ENCODE results near the gene SLC25A6. TPM values are rescaled to one million over a fixed set of nuclear protein-coding genes. Genes with fewer than 3 reads are reported as not detected.

SLC25A6 gene
- polyA plus RNA-seq, 2 of the 4 experiments (the other 2 are of a cell fraction): 291 to 448 TPM

GRCh38 chrX:1392376-1393068 is 609 bp upstream of the SLC25A6 start (continued):
- TF ChIP-seq, protein P1, sequence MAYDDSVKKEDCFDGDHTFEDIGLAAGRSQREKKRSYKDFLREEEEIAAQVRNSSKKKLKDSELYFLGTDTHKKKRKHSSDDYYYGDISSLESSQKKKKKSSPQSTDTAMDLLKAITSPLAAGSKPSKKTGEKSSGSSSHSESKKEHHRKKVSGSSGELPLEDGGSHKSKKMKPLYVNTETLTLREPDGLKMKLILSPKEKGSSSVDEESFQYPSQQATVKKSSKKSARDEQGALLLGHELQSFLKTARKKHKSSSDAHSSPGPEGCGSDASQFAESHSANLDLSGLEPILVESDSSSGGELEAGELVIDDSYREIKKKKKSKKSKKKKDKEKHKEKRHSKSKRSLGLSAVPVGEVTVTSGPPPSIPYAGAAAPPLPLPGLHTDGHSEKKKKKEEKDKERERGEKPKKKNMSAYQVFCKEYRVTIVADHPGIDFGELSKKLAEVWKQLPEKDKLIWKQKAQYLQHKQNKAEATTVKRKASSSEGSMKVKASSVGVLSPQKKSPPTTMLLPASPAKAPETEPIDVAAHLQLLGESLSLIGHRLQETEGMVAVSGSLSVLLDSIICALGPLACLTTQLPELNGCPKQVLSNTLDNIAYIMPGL (CRISPR knock-in tag; IDR thresholded peaks at IDR 0.05; ENCODE audit: borderline replicate concordance): peak; percentile 79; the same call in 1 of the 2 replicates
- TF ChIP-seq SREBF2 (IDR thresholded peaks at IDR 0.05): no peak
- no peak for TF ChIP-seq CHD2 (IDR thresholded peaks at IDR 0.05; ENCODE audit: low read length, partially characterized antibody)
- TF ChIP-seq MAX (IDR thresholded peaks at IDR 0.05): peak; percentile 92
- TF ChIP-seq HOXA7 (CRISPR knock-in tag; IDR thresholded peaks at IDR 0.05): no peak
- peak; percentile 67; the same call in 1 of the 2 replicates for TF ChIP-seq HEYL (CRISPR knock-in tag; IDR thresholded peaks at IDR 0.05)
- no peak for TF ChIP-seq POLR2AphosphoS2 (conservative IDR thresholded peaks at IDR 0.05; ENCODE audit: low read length)
- no peak for TF ChIP-seq EP300 (IDR thresholded peaks at IDR 0.05)
- no peak for TF ChIP-seq SMC3 (IDR thresholded peaks at IDR 0.05)
- TF ChIP-seq, protein P2, sequence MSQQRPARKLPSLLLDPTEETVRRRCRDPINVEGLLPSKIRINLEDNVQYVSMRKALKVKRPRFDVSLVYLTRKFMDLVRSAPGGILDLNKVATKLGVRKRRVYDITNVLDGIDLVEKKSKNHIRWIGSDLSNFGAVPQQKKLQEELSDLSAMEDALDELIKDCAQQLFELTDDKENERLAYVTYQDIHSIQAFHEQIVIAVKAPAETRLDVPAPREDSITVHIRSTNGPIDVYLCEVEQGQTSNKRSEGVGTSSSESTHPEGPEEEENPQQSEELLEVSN (IDR thresholded peaks at IDR 0.05; ENCODE audit: borderline replicate concordance, low read depth): peak; percentile 76
- no peak for TF ChIP-seq JUNB (IDR thresholded peaks at IDR 0.05)

- POLR2A ChIA-PET: no interaction called here
- peak; percentile 70 for FAIRE-seq
- peaks cover 42% of the 10 kb centered on the region for H3K4me1 ChIP-seq
- H3K27ac ChIP-seq: peak overlapping the region; percentile 100
- TF ChIP-seq RNF2 (IDR thresholded peaks at IDR 0.05; ENCODE audit: borderline replicate concordance, low read depth): no peak
- no peak for TF ChIP-seq ATOH8 (CRISPR knock-in tag; IDR thresholded peaks at IDR 0.05; ENCODE audit: low read depth)
- TF ChIP-seq, protein P1 (CRISPR knock-in tag; IDR thresholded peaks at IDR 0.05; ENCODE audit: borderline replicate concordance): no peak
- TF ChIP-seq JUN (IDR thresholded peaks at IDR 0.05): no peak
- TF ChIP-seq RFX5 (IDR thresholded peaks at IDR 0.05): no peak
- CTCF ChIA-PET: no interaction called here
- peak; percentile 32 to 60; a peak in 5 of 6 replicates for ATAC-seq
- peak overlapping the region; percentile 96 for H3K4me3 ChIP-seq
- no peaks in the 10 kb centered on the region for H3K9me3 ChIP-seq
- H3K4me2 ChIP-seq: peak overlapping the region; percentile 95
- 0% methylated on average over 5 of the region's 19 CpGs for WGBS (ENCODE audit: missing lambda C conversion rate)
- peak in 1 of 2 experiments; percentile 86 for DNase-seq (ENCODE audit: low read depth in 1 of 2, low spot score in 1 of 2)
Observed at GRCh38 chrX:1391370-1391706, 575 bp downstream of the SLC25A6 start.

DNA sequence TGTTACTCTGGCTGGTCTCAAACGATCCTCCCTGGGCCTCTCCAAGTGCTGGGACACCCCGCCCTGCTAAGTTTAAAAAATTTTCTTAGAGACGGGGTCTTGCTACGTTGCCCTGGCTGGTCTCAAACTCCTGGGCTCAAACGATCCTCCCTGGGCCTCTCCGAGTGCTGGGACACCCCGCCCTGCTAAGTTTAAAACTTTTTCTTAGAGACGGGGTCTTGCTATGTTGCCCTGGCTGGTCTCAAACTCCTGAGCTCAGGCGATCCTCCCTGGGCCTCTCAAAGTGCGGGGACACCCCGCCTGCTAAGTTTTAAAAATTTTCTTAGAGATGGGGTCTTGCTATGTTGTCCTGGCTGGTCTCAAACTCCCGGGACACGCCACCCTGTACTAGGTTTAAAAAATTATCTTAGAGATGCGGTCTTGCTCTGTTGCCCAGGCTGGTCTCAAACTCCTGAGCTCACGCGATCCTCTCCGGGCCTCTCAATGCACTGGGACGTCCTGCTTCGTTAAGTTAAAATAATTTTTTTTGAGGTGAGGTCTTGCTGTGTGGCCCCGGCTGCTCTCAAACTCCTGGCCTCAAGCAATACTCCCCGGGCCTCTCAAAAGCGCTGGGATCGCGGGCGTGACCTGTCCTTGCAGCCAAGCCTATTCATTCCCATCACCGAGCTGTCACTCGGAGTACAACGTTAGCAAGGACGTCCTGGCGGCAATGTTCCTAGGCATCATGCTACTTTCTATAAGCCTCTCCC is 1.1 kb downstream of the SLC25A6 start:
- FAIRE-seq: no peak
- H3K4me1 ChIP-seq: peaks cover 42% of the 10 kb centered on the region
- TF ChIP-seq FOSB (CRISPR knock-in tag; IDR thresholded peaks at IDR 0.05) (no peak), CBX8 (IDR thresholded peaks at IDR 0.05) (no peak), HES2 (IDR thresholded peaks at IDR 0.05) (no peak), POLR2AphosphoS2 (conservative IDR thresholded peaks at IDR 0.05; ENCODE audit: low read length) (no peak), JUNB (IDR thresholded peaks at IDR 0.05) (no peak), CEBPB (IDR thresholded peaks at IDR 0.05) (no peak), FOXS1 (CRISPR knock-in tag; IDR thresholded peaks at IDR 0.05) (no peak), POLR2A (IDR thresholded peaks at IDR 0.05; ENCODE audit: low read length) (no peak), RFX5 (IDR thresholded peaks at IDR 0.05) (no peak), NR3C1 (IDR thresholded peaks at IDR 0.05) (no peak), RAD21 (conservative IDR thresholded peaks at IDR 0.05 in 1 of 2, IDR thresholded peaks at IDR 0.05 in 1 of 2) (no peak), HOXB13 (CRISPR knock-in tag; IDR thresholded peaks at IDR 0.05; ENCODE audit: low read depth) (no peak)
- TF ChIP-seq, protein P3, sequence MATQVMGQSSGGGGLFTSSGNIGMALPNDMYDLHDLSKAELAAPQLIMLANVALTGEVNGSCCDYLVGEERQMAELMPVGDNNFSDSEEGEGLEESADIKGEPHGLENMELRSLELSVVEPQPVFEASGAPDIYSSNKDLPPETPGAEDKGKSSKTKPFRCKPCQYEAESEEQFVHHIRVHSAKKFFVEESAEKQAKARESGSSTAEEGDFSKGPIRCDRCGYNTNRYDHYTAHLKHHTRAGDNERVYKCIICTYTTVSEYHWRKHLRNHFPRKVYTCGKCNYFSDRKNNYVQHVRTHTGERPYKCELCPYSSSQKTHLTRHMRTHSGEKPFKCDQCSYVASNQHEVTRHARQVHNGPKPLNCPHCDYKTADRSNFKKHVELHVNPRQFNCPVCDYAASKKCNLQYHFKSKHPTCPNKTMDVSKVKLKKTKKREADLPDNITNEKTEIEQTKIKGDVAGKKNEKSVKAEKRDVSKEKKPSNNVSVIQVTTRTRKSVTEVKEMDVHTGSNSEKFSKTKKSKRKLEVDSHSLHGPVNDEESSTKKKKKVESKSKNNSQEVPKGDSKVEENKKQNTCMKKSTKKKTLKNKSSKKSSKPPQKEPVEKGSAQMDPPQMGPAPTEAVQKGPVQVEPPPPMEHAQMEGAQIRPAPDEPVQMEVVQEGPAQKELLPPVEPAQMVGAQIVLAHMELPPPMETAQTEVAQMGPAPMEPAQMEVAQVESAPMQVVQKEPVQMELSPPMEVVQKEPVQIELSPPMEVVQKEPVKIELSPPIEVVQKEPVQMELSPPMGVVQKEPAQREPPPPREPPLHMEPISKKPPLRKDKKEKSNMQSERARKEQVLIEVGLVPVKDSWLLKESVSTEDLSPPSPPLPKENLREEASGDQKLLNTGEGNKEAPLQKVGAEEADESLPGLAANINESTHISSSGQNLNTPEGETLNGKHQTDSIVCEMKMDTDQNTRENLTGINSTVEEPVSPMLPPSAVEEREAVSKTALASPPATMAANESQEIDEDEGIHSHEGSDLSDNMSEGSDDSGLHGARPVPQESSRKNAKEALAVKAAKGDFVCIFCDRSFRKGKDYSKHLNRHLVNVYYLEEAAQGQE (IDR thresholded peaks at IDR 0.05): no peak

More for the DNA sequence above, 1.1 kb downstream of the SLC25A6 start:
- Histone ChIP-seq H3K4me3 (peak overlapping the region; percentile 96), H3K4me2 (peak overlapping the region; percentile 95), H3K9me3 (no peaks in the 10 kb centered on the region), H3K27ac (peak overlapping the region; percentile 100)
- WGBS (ENCODE audit: missing lambda C conversion rate): 20% methylated on average over 29 of the region's 30 CpGs
- ChIA-PET POLR2A (no interaction called here), CTCF (no interaction called here)
- no peak for ATAC-seq
- no peak for DNase-seq (ENCODE audit: low read depth in 1 of 2, low spot score in 1 of 2)
